ENCODE results near the gene BEST1. TPM values are rescaled to one million over a fixed set of nuclear protein-coding genes. Genes with fewer than 3 reads are reported as not detected.

The BEST1 gene
- total and polyA plus RNA-seq, 2 of the 13 experiments (the other 11 are each of a cell fraction or from before 2014, with no cell fraction given), result 0.09 to 0.65 TPM

DNA sequence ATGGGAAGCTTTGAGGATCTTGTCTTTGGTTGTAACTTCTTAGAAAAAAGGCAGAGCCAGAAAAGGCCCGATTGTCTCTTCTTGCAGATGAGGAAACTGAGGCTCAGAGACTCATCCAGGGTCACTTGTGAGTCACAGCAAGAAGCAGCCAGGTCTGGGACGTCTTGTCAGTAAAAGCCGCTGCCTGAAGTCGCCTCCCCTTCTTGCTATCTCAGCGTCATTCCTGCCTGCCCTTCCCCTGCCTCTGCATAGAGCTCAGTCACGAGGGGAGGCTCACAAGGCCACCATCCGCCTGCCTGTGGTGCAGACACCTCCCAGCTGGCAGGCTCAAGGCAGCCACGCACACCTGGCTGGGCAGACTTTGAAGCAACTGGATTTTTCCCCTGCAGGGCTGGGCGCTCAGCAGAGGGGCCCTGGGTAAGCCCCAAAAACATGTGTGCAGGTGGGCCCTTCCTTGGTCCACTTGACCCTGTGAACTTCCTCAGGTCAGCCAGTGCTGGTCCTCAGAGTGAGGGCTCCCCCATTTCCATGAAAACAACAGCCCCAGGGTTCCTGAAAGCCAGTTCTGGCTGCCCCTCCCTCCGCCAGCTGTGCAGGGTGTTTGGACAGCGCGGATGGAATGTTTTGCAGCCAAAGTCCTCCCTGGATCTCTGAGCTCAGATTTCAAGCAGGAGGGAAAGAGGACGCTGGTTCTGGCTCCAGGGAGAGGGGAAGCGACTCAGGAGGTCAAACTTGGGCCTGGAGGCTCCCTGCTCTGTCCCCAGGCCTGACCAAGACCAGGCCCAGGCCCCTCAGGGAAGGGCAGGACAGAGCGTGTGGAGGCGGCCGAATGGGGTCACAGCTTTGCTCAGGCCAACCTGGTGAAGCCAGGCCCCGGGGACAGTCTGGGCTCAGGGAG is 26.7 kb upstream of the BEST1 start (continued):
- TF ChIP-seq, protein P1, sequence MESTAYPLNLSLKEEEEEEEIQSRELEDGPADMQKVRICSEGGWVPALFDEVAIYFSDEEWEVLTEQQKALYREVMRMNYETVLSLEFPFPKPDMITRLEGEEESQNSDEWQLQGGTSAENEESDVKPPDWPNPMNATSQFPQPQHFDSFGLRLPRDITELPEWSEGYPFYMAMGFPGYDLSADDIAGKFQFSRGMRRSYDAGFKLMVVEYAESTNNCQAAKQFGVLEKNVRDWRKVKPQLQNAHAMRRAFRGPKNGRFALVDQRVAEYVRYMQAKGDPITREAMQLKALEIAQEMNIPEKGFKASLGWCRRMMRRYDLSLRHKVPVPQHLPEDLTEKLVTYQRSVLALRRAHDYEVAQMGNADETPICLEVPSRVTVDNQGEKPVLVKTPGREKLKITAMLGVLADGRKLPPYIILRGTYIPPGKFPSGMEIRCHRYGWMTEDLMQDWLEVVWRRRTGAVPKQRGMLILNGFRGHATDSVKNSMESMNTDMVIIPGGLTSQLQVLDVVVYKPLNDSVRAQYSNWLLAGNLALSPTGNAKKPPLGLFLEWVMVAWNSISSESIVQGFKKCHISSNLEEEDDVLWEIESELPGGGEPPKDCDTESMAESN (CRISPR knock-in tag; conservative IDR thresholded peaks at IDR 0.05), result no peak; the same call in 1 of the 2 replicates
- no peak for TF ChIP-seq ATRX (CRISPR knock-in tag; IDR thresholded peaks at IDR 0.05; ENCODE audit: borderline replicate concordance)
- peak; percentile 67; the same call in 1 of the 2 replicates for TF ChIP-seq ZNF335 (CRISPR knock-in tag; IDR thresholded peaks at IDR 0.05)
- TF ChIP-seq, protein P2, sequence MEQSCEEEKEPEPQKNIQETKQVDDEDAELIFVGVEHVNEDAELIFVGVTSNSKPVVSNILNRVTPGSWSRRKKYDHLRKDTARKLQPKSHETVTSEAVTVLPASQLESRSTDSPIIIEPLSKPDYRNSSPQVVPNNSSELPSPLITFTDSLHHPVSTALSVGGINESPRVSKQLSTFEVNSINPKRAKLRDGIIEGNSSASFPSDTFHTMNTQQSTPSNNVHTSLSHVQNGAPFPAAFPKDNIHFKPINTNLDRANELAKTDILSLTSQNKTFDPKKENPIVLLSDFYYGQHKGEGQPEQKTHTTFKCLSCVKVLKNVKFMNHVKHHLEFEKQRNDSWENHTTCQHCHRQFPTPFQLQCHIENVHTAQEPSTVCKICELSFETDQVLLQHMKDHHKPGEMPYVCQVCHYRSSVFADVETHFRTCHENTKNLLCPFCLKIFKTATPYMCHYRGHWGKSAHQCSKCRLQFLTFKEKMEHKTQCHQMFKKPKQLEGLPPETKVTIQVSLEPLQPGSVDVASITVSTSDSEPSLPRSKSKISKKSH (CRISPR knock-in tag; IDR thresholded peaks at IDR 0.05; ENCODE audit: borderline replicate concordance), result no peak
- TF ChIP-seq SPEN (CRISPR knock-in tag; IDR thresholded peaks at IDR 0.05; ENCODE audit: low read depth), result peak; percentile 73
- peak; percentile 81 for TF ChIP-seq ZFY (CRISPR knock-in tag; IDR thresholded peaks at IDR 0.05)
- TF ChIP-seq, protein P3, sequence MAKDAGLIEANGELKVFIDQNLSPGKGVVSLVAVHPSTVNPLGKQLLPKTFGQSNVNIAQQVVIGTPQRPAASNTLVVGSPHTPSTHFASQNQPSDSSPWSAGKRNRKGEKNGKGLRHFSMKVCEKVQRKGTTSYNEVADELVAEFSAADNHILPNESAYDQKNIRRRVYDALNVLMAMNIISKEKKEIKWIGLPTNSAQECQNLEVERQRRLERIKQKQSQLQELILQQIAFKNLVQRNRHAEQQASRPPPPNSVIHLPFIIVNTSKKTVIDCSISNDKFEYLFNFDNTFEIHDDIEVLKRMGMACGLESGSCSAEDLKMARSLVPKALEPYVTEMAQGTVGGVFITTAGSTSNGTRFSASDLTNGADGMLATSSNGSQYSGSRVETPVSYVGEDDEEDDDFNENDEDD (CRISPR knock-in tag; IDR thresholded peaks at IDR 0.05; ENCODE audit: borderline replicate concordance), result peak; percentile 43
- TF ChIP-seq, protein P4, sequence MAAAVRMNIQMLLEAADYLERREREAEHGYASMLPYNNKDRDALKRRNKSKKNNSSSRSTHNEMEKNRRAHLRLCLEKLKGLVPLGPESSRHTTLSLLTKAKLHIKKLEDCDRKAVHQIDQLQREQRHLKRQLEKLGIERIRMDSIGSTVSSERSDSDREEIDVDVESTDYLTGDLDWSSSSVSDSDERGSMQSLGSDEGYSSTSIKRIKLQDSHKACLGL (CRISPR knock-in tag; IDR thresholded peaks at IDR 0.05), result 0 out of 2 replicates have a peak, but pooled peaks have one; percentile 59
- TF ChIP-seq ARHGAP35 (CRISPR knock-in tag; IDR thresholded peaks at IDR 0.05; ENCODE audit: borderline replicate concordance), result no peak
- TF ChIP-seq, protein P5, sequence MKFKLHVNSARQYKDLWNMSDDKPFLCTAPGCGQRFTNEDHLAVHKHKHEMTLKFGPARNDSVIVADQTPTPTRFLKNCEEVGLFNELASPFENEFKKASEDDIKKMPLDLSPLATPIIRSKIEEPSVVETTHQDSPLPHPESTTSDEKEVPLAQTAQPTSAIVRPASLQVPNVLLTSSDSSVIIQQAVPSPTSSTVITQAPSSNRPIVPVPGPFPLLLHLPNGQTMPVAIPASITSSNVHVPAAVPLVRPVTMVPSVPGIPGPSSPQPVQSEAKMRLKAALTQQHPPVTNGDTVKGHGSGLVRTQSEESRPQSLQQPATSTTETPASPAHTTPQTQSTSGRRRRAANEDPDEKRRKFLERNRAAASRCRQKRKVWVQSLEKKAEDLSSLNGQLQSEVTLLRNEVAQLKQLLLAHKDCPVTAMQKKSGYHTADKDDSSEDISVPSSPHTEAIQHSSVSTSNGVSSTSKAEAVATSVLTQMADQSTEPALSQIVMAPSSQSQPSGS (CRISPR knock-in tag; IDR thresholded peaks at IDR 0.05), result no peak; the same call in 1 of the 2 replicates
- TF ChIP-seq IKZF1 (IDR thresholded peaks at IDR 0.05), result no peak
- TF ChIP-seq ZNF616 (CRISPR knock-in tag; IDR thresholded peaks at IDR 0.05; ENCODE audit: low read depth), result no peak; the same call in 1 of the 2 replicates
- TF ChIP-seq SOX6 (IDR thresholded peaks at IDR 0.05), result no peak
- TF ChIP-seq SOX6 (CRISPR knock-in tag; IDR thresholded peaks at IDR 0.05), result peak; percentile 85
- no peak for TF ChIP-seq TGIF2 (CRISPR knock-in tag; IDR thresholded peaks at IDR 0.05)
- peak; percentile 70; the same call in 1 of the 2 replicates for TF ChIP-seq ZNF33B (CRISPR knock-in tag; IDR thresholded peaks at IDR 0.05)
- TF ChIP-seq TP53 (CRISPR knock-in tag; conservative IDR thresholded peaks at IDR 0.05), result peak; percentile 70; the same call in 1 of the 2 replicates
- peak; percentile 58; the same call in 1 of the 2 replicates for TF ChIP-seq TBX3 (IDR thresholded peaks at IDR 0.05; ENCODE audit: borderline replicate concordance)
- no peak for TF ChIP-seq AKAP8 (CRISPR knock-in tag; IDR thresholded peaks at IDR 0.05)
- peak; percentile 57 for TF ChIP-seq ERF (CRISPR knock-in tag; IDR thresholded peaks at IDR 0.05)
- peak; percentile 84 for TF ChIP-seq PITX1 (CRISPR knock-in tag; IDR thresholded peaks at IDR 0.05)
